Ramos (cell line): ENCODE data around the gene INPP5A.
"Not testable (repeated sequence)": the region's sequence is repeated elsewhere in the genome, so short reads cannot be mapped to it uniquely, and the experiment has no call there.

Experiments used
- in situ Hi-C: fragments of 300-500 bp; cut with MboI; formaldehyde crosslinking; loops from one replicate; pipeline ENCODE4 v1.14.3; 2022; ENCODE audit warnings: low sequenced_read_pairs; ENCODE audit not compliant: unreplicated experiment

Gene INPP5A

DNA sequence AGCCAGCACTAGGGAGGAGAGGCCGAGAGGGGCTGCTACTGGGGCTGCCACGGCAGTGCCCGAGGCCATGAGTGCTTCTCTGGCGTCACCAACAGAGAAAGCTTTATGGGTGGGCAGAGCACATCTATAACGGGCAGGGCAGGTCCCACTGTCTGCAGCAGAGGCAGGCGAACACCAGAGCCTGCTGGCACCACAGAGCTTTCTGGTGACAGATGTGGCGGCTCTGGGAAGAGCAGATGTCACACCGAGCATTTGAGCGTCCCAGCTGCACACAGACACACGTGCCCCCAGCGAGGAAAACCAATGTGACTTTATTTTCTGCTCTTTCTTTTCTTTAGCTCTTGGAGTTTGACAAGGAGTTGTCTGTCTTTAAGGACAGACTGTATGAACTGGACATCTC, 227.8 kb downstream of the INPP5A start:
- in situ Hi-C loops, result no loop called here

DNA sequence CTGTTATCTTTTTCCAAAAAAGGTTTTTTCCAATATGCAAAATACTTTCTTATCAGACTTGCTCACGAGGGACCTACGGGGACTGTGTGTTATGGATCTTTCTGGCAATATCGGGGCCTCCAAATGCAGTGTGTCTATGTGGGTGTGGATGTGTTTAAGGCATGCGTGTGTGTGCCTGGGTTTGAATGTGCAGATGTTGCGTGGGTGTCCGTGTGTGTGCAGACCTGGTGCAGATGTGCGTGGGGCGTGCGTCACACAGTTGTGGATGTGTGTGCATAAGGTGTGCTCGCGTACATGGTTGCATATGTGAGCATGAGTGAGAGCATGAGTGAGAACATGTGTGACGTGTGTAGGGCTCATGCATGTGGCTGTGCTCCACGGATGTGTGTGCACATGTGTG, 228.7 kb downstream of the INPP5A start:
- in situ Hi-C loops, result no loop called here

DNA sequence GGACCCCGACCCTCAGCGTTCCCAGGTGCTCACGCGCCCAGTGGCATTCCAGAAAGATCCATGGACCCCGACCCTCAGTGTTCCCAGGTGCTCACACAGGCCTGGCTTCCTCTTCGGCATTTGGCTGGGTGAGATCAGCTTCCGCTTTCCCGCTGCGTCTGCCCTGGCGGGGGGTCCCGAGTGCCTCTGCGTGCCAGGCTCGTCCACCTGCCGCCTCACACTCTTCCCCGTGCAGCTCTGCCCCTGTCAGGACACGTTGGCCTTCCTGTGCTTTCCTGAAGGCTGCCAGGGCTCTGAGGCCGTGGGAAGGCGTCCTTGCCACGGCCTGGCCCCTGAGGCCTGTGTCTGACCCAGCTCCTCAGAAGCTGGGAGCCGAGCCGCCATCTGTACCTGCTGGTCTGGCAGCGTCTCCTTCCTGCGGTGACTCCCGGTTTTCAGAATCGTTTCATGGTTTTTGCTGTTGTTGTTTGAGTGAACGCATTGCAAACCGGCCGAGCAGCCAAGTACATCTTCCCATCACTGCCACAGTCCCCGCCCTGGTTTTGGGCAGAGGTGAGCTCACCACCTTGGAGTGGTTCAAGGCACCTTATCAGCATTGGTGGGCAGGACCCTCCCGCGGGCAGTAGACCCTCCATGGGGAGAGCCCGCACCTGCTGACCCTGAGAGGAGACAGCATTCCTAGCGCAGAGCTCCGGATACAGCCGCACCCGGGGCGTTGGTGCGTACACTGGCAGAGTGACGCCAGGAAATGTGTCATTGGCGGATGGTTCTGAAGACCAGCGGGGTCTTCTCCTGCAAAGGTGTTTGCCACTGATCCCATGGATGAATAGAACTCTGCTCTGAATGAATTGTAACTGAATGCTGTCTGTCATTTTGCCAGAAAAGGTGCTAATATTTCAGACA, 231.0 kb downstream of the INPP5A start:
- in situ Hi-C loops, result no loop called here

- in situ Hi-C loops, result no loop called here
These were observed 232.8 kb downstream of the INPP5A start for GRCh38 chr10:132770061-132771021.

- in situ Hi-C loops, result not testable (repeated sequence)
These were observed 235.2 kb downstream of the INPP5A start for GRCh38 chr10:132772816-132773215.

- in situ Hi-C loops, result no loop called here
These were observed 236.8 kb downstream of the INPP5A start for GRCh38 chr10:132774181-132774901.

DNA sequence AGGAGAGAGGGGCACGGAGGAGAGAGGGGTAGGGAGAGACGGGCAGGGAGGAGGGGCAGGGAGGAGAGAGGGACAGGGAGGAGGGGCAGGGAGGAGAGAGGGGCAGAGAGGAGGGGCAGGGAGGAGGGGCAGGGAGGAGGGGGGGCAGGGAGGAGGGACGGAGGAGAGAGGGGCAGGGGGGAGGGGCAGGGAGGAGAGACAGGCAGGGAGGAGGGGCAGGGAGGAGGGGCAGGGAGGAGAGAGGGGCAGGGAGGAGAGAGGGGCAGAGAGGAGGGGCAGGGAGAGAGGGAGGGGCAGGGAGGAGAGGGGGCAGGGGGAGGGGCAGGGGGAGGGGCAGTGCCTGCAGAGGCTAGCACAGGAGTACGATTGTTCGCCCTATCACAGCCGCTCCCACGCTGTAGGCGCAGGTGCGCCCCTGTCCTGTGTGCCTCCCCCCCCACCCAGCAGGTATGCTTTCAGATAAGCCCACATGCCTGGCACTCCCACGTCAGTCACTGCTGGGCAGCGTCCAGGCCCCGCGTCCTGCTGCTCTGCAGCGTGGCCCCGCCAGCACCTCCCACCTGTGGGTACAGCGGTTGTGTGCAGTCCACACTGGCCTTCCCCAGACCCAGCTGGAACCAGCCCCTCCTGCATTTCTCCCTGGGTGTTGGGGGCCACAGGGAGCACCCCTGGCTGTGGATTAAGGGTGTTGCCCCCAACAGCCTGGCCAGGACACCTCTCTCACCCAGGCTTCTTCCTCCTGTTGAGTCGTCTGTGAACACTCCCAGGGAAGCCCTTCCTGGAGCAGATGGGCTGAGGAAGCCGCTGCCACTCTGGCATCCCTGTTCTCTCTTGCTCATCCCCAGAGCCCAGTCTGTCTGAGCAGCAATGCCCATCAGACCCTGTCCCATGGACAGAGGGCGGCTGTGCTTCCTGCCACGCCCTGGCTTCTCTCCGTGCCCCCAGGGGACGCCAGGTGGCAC, 237.6 kb downstream of the INPP5A start:
- in situ Hi-C loops, result no loop called here

DNA sequence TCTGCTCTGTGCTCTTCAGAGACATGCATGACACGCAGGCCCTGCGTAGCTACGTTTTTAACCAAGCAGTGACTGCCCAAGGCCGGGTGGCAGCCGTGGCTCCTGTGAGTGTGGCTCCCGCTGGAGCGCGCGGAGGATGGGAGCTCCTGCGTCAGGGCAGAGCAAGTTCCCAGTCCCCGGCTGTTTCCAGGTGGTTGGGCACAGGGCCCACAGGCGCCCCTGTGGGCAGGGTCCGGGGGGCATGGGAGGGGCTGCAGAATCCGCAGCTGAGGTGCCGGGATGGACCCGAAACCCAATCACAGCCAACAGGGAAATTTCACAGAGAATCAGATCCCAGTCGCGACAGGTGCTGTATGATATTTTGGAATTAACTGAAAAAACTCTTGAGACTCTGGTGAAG, 238.6 kb downstream of the INPP5A start:
- in situ Hi-C loops, result no loop called here

- in situ Hi-C loops, result no loop called here
These were observed 239.2 kb downstream of the INPP5A start for GRCh38 chr10:132776821-132777220.

- in situ Hi-C loops, result no loop called here
These were observed 239.9 kb downstream of the INPP5A start for GRCh38 chr10:132777441-132777840.

- in situ Hi-C loops, result no loop called here
These were observed 242.1 kb downstream of the INPP5A start for GRCh38 chr10:132779549-132780294.

GRCh38 chr10:132780356-132780755, 242.8 kb downstream of the INPP5A start:
- in situ Hi-C loops, result no loop called here

DNA sequence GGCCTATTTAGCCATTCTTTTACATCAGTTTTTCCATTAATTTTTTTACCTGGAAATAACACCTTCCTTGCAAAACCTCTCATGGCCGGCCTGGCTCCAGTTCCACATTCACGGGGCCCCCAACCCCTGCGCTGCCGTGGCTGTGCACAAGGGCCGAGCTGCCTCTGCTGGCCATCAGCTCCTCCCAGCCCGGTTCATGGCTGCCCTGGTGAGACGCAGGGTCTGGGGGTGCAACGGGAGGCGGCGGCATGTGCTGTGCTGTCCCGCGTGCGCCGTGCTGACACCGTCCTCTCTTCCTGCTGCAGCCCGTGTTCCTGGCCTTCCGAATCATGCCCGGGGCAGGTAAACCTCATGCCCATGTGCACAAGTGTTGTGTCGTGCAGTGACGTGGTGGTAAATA, 244.0 kb downstream of the INPP5A start:
- in situ Hi-C loops, result no loop called here

- in situ Hi-C loops, result no loop called here
These were observed 245.8 kb downstream of the INPP5A start for GRCh38 chr10:132783165-132783939.

- in situ Hi-C loops, result no loop called here
These were observed 246.6 kb downstream of the INPP5A start for GRCh38 chr10:132783940-132784865.

- in situ Hi-C loops, result no loop called here
These were observed 247.5 kb downstream of the INPP5A start for GRCh38 chr10:132784866-132785722.
